Measurements from ENCODE around the gene PDPK1. TPM values are rescaled to one million over a fixed set of nuclear protein-coding genes. Genes with fewer than 3 reads are reported as not detected.
A peak's percentile ranks its signal among the peaks of the same experiment; 100 is the strongest.
"Not testable (repeated sequence)": the region's sequence is repeated elsewhere in the genome, so short reads cannot be mapped to it uniquely, and the experiment has no call there.

Gene PDPK1
- total RNA-seq, 4 donors from 2014 or later, result 39.6 to 96.9 (median 69.5) TPM

- in situ Hi-C loops (cut with MboI; ENCODE audit: low pct_ligation_motif_present in 1 of 4, low pct_unique_long_range_greater_than_20kb in 1 of 4, low sequenced_read_pairs in 3 of 4); H3K36me3 ChIP-seq; intact Hi-C loops (cut with DNase I; ENCODE audit: low total_unique reads); H3K27ac ChIP-seq; H3K4me3 ChIP-seq; H3K4me1 ChIP-seq; H3K9me3 ChIP-seq; H3K27me3 ChIP-seq; DNase-seq: not testable (repeated sequence)
- WGBS, 2 donors (ENCODE audit: low coverage in 1 of 2), result 92% methylated on average over 4 of the region's 8 CpGs; no CpG with 5 or more reads in 1 of the 2 donors
These were observed 83.6 kb downstream of the PDPK1 start for GRCh38 chr16:2621395-2621794.

- H3K9me3 ChIP-seq; in situ Hi-C loops (cut with MboI; ENCODE audit: low pct_ligation_motif_present in 1 of 4, low pct_unique_long_range_greater_than_20kb in 1 of 4, low sequenced_read_pairs in 3 of 4); H3K27ac ChIP-seq; intact Hi-C loops (cut with DNase I; ENCODE audit: low total_unique reads); H3K27me3 ChIP-seq; DNase-seq; H3K4me3 ChIP-seq; H3K36me3 ChIP-seq; H3K4me1 ChIP-seq: not testable (repeated sequence)
- no CpG with 5 or more reads among the region's 6 CpGs for WGBS, 2 donors (ENCODE audit: low coverage in 1 of 2)
These were observed 89.3 kb downstream of the PDPK1 start for GRCh38 chr16:2627075-2627474.

GRCh38 chr16:2631203-2631602 is 93.4 kb downstream of the PDPK1 start:
- intact Hi-C loops (cut with DNase I; ENCODE audit: low total_unique reads); H3K27me3 ChIP-seq; H3K4me1 ChIP-seq; H3K27ac ChIP-seq; H3K4me3 ChIP-seq; H3K9me3 ChIP-seq; DNase-seq; in situ Hi-C loops (cut with MboI; ENCODE audit: low pct_ligation_motif_present in 1 of 4, low pct_unique_long_range_greater_than_20kb in 1 of 4, low sequenced_read_pairs in 3 of 4); H3K36me3 ChIP-seq: not testable (repeated sequence)
- WGBS, 2 donors (ENCODE audit: low coverage in 1 of 2), result no CpG with 5 or more reads among the region's 11 CpGs

GRCh38 chr16:2632291-2632690 is 94.5 kb downstream of the PDPK1 start:
- intact Hi-C loops (cut with DNase I; ENCODE audit: low total_unique reads); H3K4me1 ChIP-seq; in situ Hi-C loops (cut with MboI; ENCODE audit: low pct_ligation_motif_present in 1 of 4, low pct_unique_long_range_greater_than_20kb in 1 of 4, low sequenced_read_pairs in 3 of 4); H3K27ac ChIP-seq; H3K36me3 ChIP-seq; H3K4me3 ChIP-seq; H3K9me3 ChIP-seq; DNase-seq; H3K27me3 ChIP-seq: not testable (repeated sequence)
- WGBS, 2 donors (ENCODE audit: low coverage in 1 of 2), result no CpG with 5 or more reads among the region's 7 CpGs

- DNase-seq, result peak; percentile 58
- no CpG with 5 or more reads among the region's 12 CpGs for WGBS, 2 donors (ENCODE audit: low coverage in 1 of 2)
- H3K36me3 ChIP-seq; H3K9me3 ChIP-seq; H3K4me3 ChIP-seq; H3K4me1 ChIP-seq; intact Hi-C loops (cut with DNase I; ENCODE audit: low total_unique reads); H3K27ac ChIP-seq; in situ Hi-C loops (cut with MboI; ENCODE audit: low pct_ligation_motif_present in 1 of 4, low pct_unique_long_range_greater_than_20kb in 1 of 4, low sequenced_read_pairs in 3 of 4); H3K27me3 ChIP-seq: not testable (repeated sequence)
- peak in 2 of 5 experiments; percentile 13 to 34 for TF ChIP-seq CTCF (IDR thresholded peaks at IDR 0.05)
These were observed 101.4 kb downstream of the PDPK1 start for GRCh38 chr16:2639071-2639721.

- DNase-seq; intact Hi-C loops (cut with DNase I; ENCODE audit: low total_unique reads); H3K4me1 ChIP-seq; in situ Hi-C loops (cut with MboI; ENCODE audit: low pct_ligation_motif_present in 1 of 4, low pct_unique_long_range_greater_than_20kb in 1 of 4, low sequenced_read_pairs in 3 of 4); H3K4me3 ChIP-seq; H3K27ac ChIP-seq; H3K9me3 ChIP-seq; H3K36me3 ChIP-seq; H3K27me3 ChIP-seq: not testable (repeated sequence)
- 90% methylated on average over 5 of the region's 9 CpGs; no CpG with 5 or more reads in 1 of the 2 donors for WGBS, 2 donors (ENCODE audit: low coverage in 1 of 2)
These were observed 101.9 kb downstream of the PDPK1 start for GRCh38 chr16:2639722-2640072.

- in situ Hi-C loops (cut with MboI; ENCODE audit: low pct_ligation_motif_present in 1 of 4, low pct_unique_long_range_greater_than_20kb in 1 of 4, low sequenced_read_pairs in 3 of 4); H3K4me3 ChIP-seq; H3K27ac ChIP-seq; H3K36me3 ChIP-seq; DNase-seq; H3K4me1 ChIP-seq; H3K27me3 ChIP-seq; intact Hi-C loops (cut with DNase I; ENCODE audit: low total_unique reads); H3K9me3 ChIP-seq: not testable (repeated sequence)
- WGBS, 2 donors (ENCODE audit: low coverage in 1 of 2), result no CpG with 5 or more reads among the region's 17 CpGs
These were observed 104.7 kb downstream of the PDPK1 start for GRCh38 chr16:2642561-2642960.

GRCh38 chr16:2644754-2645453 is 107.1 kb downstream of the PDPK1 start:
- WGBS, 2 donors (ENCODE audit: low coverage in 1 of 2), result no CpG with 5 or more reads among the region's 12 CpGs
- H3K4me1 ChIP-seq; in situ Hi-C loops (cut with MboI; ENCODE audit: low pct_ligation_motif_present in 1 of 4, low pct_unique_long_range_greater_than_20kb in 1 of 4, low sequenced_read_pairs in 3 of 4); DNase-seq; intact Hi-C loops (cut with DNase I; ENCODE audit: low total_unique reads); H3K4me3 ChIP-seq; H3K36me3 ChIP-seq; H3K9me3 ChIP-seq; H3K27me3 ChIP-seq; H3K27ac ChIP-seq: not testable (repeated sequence)

GRCh38 chr16:2651268-2651871 is 113.5 kb downstream of the PDPK1 start:
- H3K4me3 ChIP-seq; H3K9me3 ChIP-seq; DNase-seq; intact Hi-C loops (cut with DNase I; ENCODE audit: low total_unique reads); H3K27me3 ChIP-seq; H3K4me1 ChIP-seq; H3K27ac ChIP-seq; H3K36me3 ChIP-seq; in situ Hi-C loops (cut with MboI; ENCODE audit: low pct_ligation_motif_present in 1 of 4, low pct_unique_long_range_greater_than_20kb in 1 of 4, low sequenced_read_pairs in 3 of 4): not testable (repeated sequence)
- WGBS, 2 donors (ENCODE audit: low coverage in 1 of 2), result no CpG with 5 or more reads among the region's 14 CpGs
